ENCODE measurements around the gene GCNA. TPM values are rescaled to one million over a fixed set of nuclear protein-coding genes. Genes with fewer than 3 reads are reported as not detected.

GCNA gene
- 0.43 TPM for polyA plus RNA-seq (2013, experiment 1 of 4)
- 0.41 TPM for polyA plus RNA-seq (2013, experiment 2 of 4)
- polyA plus RNA-seq (2013, experiment 3 of 4) = 0.37 TPM
- 0.77 TPM for polyA plus RNA-seq (2013, experiment 4 of 4)

DNA sequence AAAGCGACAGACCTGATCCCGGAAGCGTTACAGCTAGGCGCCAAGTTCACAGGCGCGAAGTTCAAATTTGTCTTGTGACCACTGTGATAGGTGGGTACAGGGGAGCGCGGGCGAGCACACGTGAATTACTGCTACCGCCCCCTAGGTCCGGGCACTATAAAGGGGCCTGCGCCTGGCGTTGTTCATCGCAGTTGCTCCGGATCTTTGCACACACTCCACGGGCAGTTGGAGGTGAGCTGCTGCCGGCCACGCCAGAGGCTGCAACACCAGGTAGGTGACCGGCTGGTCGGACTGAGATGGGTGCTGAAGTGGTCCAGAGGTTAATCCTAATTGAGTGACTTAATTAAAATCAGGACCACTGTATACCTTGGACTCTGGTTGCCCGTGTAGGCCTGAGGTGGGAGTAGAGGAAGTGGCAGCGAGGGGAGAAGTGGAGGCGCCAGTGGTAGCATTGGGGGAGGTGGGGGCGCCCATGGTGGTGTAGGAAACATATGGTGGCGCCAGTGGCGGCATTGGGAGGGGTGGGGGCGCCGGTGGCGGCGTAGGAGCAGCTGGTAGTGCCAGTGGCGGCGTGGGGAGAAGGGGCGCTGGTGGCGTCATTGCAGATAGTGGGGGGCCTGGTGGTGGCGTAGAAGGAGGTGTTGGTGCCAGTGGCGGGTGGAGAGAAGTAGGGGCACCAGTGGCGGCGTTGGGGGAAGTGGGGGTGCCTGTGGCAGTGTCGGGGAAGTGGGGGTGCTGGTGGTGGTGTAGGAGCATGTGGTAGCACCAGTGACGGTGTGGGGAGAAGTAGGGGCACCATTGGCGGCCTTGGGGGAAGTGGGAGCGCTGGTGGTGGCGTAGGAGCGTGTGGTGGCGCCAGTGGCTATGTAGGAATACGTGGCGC lies at the start of gene GCNA:
Gene GCNA (plus strand): TSS at position 185 of the 883 bp plus-strand sequence. CDS start 2,385 bp downstream, outside the sequence.
- 97 to 98% methylated on average over 45 to 48 of the region's 48 CpGs for WGBS, 2 experiments
- H3K36me3 ChIP-seq (ENCODE audit: control insufficient read depth, insufficient read depth, low read length) = peaks cover 4% of the 10 kb centered on the region
- H3K4me3 ChIP-seq (ENCODE audit: insufficient read depth, low read depth, low read length) = no peak within 1 kb of the TSS

DNA sequence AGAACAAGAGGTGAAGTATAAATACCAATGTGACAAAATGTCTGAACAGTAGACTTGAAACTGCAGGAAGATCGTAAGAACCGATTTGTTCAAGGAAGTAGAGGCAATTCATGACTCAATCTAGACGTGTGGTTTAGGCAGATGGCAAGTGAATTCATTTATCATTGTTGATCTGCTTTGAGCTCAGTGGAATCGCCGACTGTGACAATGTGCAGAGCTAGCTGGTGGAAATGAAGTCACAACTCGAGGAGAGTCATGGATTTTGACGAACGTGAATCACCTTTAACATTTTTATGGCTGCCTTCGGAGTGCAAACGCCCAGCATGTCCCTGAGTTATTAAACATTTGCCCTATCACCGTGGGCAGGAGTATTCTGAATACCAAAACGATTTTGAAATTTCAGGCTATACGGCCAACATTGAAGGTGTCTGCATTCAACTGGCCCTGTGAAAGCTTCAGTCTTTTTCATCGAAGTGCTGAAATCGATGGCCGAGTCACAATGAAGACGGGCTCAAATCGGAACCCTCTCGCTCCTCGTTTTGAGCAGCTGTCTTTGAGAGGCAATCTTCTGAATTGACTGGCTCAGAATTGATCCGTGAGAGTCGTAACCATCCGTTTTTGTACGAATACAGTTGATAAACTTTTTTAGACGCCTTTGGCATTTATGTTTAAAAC lies 46.0 kb upstream of the GCNA start:
- Histone ChIP-seq H3K9me3 (ENCODE audit: control insufficient read depth, low read length) (no peaks in the 10 kb centered on the region), H3K36me3 (ENCODE audit: control insufficient read depth, insufficient read depth, low read length) (no peaks in the 10 kb centered on the region), H3K27ac (ENCODE audit: insufficient read depth, low read depth, low read length, poor library complexity, severe bottlenecking) (no peak overlapping the region), H3K27me3 (ENCODE audit: control insufficient read depth, insufficient read depth, low read length, poor library complexity, severe bottlenecking) (no peaks in the 10 kb centered on the region), H3K4me1 (ENCODE audit: control insufficient read depth, insufficient read depth, low read length) (no peaks in the 10 kb centered on the region), H3K4me3 (ENCODE audit: insufficient read depth, low read depth, low read length) (peak overlapping the region; percentile 76)
- 19 to 20% methylated on average over 25 of the region's 25 CpGs for WGBS, 2 experiments

More for the DNA sequence above, at the start of gene GCNA:
- Histone ChIP-seq H3K4me1 (ENCODE audit: control insufficient read depth, insufficient read depth, low read length) (no peaks in the 10 kb centered on the region), H3K27ac (ENCODE audit: insufficient read depth, low read depth, low read length, poor library complexity, severe bottlenecking) (no peak within 1 kb of the TSS), H3K9me3 (ENCODE audit: control insufficient read depth, low read length) (no peaks in the 10 kb centered on the region), H3K27me3 (ENCODE audit: control insufficient read depth, insufficient read depth, low read length, poor library complexity, severe bottlenecking) (no peaks in the 10 kb centered on the region)

DNA sequence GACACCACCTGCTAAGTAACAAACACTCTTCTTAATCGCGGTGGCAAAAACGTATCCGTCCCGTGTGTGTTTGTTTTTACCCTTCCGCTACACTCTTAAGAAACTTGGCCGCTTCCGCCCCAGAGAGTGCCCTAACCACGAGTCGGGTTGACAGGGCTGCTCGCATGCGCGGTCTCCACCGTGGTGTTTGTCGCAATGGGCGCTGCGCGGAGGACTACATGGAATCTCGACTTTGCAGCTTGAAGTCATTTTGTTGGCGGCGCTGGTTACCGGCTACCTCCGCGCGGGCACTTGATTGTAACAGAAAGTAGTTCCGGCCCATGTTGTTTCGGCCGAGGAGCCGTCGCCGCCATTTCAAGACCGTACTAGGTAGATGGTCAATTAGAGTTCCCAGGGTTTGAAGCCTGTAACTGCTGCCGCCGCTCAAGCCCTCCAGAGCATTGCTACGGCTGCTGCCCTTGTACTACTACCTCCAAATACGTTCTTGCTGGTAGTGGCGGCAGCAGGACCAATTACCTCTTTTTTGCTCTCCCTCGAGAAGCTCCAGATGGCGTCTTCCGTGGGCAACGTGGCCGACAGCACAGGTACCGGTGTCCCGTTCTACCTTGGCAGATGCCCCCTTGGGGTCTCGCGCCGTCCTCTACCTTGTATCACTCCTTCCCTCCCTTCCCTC lies 45.3 kb upstream of the GCNA start, which contains the start of gene OGT:
Gene OGT (plus strand): TSS at position 352 of the 673 bp plus-strand sequence. CDS start 196 bp downstream, at position 548.
- 0 to 1% methylated on average over 47 of the region's 47 CpGs for WGBS, 2 experiments
- Histone ChIP-seq H3K9me3 (ENCODE audit: control insufficient read depth, low read length) (no peaks in the 10 kb centered on the region), H3K27me3 (ENCODE audit: control insufficient read depth, insufficient read depth, low read length, poor library complexity, severe bottlenecking) (no peaks in the 10 kb centered on the region), H3K4me3 (ENCODE audit: insufficient read depth, low read depth, low read length) (peak within 1 kb of the TSS; percentile 76), H3K27ac (ENCODE audit: insufficient read depth, low read depth, low read length, poor library complexity, severe bottlenecking) (peak within 1 kb of the TSS; percentile 6), H3K36me3 (ENCODE audit: control insufficient read depth, insufficient read depth, low read length) (no peaks in the 10 kb centered on the region), H3K4me1 (ENCODE audit: control insufficient read depth, insufficient read depth, low read length) (no peaks in the 10 kb centered on the region)

DNA sequence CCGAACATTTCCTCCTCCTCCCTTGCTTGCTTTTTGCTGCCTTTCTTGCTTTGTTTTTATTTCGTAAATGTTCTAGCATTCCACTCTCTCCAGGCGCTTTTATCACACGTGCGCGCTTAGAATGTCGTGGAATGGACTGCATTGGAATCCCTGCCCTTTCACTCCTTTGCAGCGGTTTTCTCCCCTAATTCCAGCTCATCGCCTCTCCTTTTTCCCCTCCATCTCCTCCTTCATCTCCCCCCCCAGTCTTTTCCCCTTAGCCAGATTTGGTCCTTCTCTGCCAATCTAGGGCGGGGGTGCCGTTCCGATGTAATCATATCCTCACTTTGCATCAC lies 44.8 kb upstream of the GCNA start:
- no peaks in the 10 kb centered on the region for H3K36me3 ChIP-seq (ENCODE audit: control insufficient read depth, insufficient read depth, low read length)
- H3K27me3 ChIP-seq (ENCODE audit: control insufficient read depth, insufficient read depth, low read length, poor library complexity, severe bottlenecking) = no peaks in the 10 kb centered on the region
- peak overlapping the region; percentile 6 for H3K27ac ChIP-seq (ENCODE audit: insufficient read depth, low read depth, low read length, poor library complexity, severe bottlenecking)
- peak overlapping the region; percentile 76 for H3K4me3 ChIP-seq (ENCODE audit: insufficient read depth, low read depth, low read length)
- H3K9me3 ChIP-seq (ENCODE audit: control insufficient read depth, low read length) = no peaks in the 10 kb centered on the region
- no peaks in the 10 kb centered on the region for H3K4me1 ChIP-seq (ENCODE audit: control insufficient read depth, insufficient read depth, low read length)
- WGBS, 2 experiments = 0% methylated on average over 12 of the region's 12 CpGs

- H3K9me3 ChIP-seq (ENCODE audit: control insufficient read depth, low read length) = no peaks in the 10 kb centered on the region
- WGBS, 2 experiments = 0% methylated on average over 31 of the region's 31 CpGs
- peak overlapping the region; percentile 6 for H3K27ac ChIP-seq (ENCODE audit: insufficient read depth, low read depth, low read length, poor library complexity, severe bottlenecking)
- H3K27me3 ChIP-seq (ENCODE audit: control insufficient read depth, insufficient read depth, low read length, poor library complexity, severe bottlenecking) = no peaks in the 10 kb centered on the region
- no peaks in the 10 kb centered on the region for H3K4me1 ChIP-seq (ENCODE audit: control insufficient read depth, insufficient read depth, low read length)
- H3K36me3 ChIP-seq (ENCODE audit: control insufficient read depth, insufficient read depth, low read length) = no peaks in the 10 kb centered on the region
- peak overlapping the region; percentile 76 for H3K4me3 ChIP-seq (ENCODE audit: insufficient read depth, low read depth, low read length)
Observed at GRCh38 chrX:71533851-71534561, 44.2 kb upstream of the GCNA start.

DNA sequence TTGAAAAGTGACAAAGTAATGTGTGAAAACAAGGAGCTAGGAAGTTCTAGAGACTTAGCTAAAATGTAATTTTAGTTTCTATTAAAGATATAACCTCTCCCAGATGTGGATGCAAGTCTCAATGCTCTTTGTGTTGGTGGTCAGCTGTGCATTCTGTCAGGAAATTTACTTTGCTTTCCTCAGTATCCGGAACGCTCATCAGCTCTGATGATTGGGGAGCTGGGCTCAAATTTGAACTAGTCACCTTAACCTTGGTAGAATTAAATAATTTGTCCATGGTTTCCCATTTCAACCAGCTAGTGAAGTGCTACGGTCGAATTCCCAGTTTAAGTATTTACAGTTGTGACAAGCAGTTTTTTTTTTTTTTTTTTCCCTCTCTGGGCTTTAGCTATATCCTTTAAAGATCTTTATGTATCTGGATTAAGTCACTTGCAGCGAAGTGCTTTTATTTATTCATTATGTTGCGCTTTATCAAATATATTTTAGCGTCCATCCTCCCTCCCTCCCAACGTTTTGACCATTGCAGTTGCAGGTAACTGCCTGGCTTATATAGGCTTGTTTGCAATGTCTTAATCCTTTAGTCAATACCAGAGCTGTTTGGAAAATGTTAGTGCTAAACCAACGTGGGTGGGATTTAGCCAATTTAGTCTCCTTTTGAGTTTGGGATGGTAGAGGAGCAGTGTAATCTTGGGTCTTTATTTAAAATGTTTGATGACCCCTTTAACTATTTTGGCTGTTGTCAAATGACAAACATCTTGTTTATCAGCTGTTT lies 43.3 kb upstream of the GCNA start:
- WGBS, 2 experiments = 3 to 11% methylated on average over 3 to 8 of the region's 9 CpGs
- Histone ChIP-seq H3K9me3 (ENCODE audit: control insufficient read depth, low read length) (no peaks in the 10 kb centered on the region), H3K4me1 (ENCODE audit: control insufficient read depth, insufficient read depth, low read length) (no peaks in the 10 kb centered on the region), H3K36me3 (ENCODE audit: control insufficient read depth, insufficient read depth, low read length) (no peaks in the 10 kb centered on the region), H3K27ac (ENCODE audit: insufficient read depth, low read depth, low read length, poor library complexity, severe bottlenecking) (no peak overlapping the region), H3K4me3 (ENCODE audit: insufficient read depth, low read depth, low read length) (peak overlapping the region; percentile 76), H3K27me3 (ENCODE audit: control insufficient read depth, insufficient read depth, low read length, poor library complexity, severe bottlenecking) (no peaks in the 10 kb centered on the region)

- H3K27me3 ChIP-seq (ENCODE audit: control insufficient read depth, insufficient read depth, low read length, poor library complexity, severe bottlenecking) = no peaks in the 10 kb centered on the region
- WGBS, 2 experiments = 89 to 94% methylated on average over 4 to 5 of the region's 5 CpGs
- no peaks in the 10 kb centered on the region for H3K9me3 ChIP-seq (ENCODE audit: control insufficient read depth, low read length)
- no peaks in the 10 kb centered on the region for H3K4me1 ChIP-seq (ENCODE audit: control insufficient read depth, insufficient read depth, low read length)
- peaks cover 3% of the 10 kb centered on the region for H3K36me3 ChIP-seq (ENCODE audit: control insufficient read depth, insufficient read depth, low read length)
- H3K4me3 ChIP-seq (ENCODE audit: insufficient read depth, low read depth, low read length) = no peak overlapping the region
- H3K27ac ChIP-seq (ENCODE audit: insufficient read depth, low read depth, low read length, poor library complexity, severe bottlenecking) = no peak overlapping the region
Observed at GRCh38 chrX:71536285-71536684, 42.0 kb upstream of the GCNA start.

- WGBS, 2 experiments = 96 to 99% methylated on average over 8 to 9 of the region's 9 CpGs
- Histone ChIP-seq H3K36me3 (ENCODE audit: control insufficient read depth, insufficient read depth, low read length) (peaks cover 3% of the 10 kb centered on the region), H3K4me1 (ENCODE audit: control insufficient read depth, insufficient read depth, low read length) (no peaks in the 10 kb centered on the region), H3K4me3 (ENCODE audit: insufficient read depth, low read depth, low read length) (no peak overlapping the region), H3K27me3 (ENCODE audit: control insufficient read depth, insufficient read depth, low read length, poor library complexity, severe bottlenecking) (no peaks in the 10 kb centered on the region), H3K27ac (ENCODE audit: insufficient read depth, low read depth, low read length, poor library complexity, severe bottlenecking) (no peak overlapping the region), H3K9me3 (ENCODE audit: control insufficient read depth, low read length) (no peaks in the 10 kb centered on the region)
Observed at GRCh38 chrX:71537743-71538142, 40.5 kb upstream of the GCNA start.

DNA sequence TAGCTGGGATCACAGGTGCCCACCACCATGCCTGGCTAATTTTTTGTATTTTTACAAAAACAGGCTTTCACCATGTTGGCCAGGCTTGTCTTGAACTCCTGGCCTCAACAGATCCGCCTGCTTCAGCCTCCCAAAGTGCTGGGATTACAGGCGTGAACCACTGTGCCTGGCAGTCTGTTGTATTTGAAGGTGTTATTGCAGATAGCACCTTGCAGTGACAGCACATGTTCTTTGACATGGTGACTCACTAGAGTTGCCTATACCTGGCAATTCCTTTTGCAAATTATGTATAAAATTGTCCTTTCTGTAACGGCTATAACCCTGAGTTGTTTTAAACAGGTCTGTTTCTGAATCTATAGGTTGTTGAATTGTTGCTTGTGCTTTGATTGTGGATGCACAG lies 37.4 kb upstream of the GCNA start:
- Histone ChIP-seq H3K27me3 (ENCODE audit: control insufficient read depth, insufficient read depth, low read length, poor library complexity, severe bottlenecking) (no peaks in the 10 kb centered on the region), H3K4me3 (ENCODE audit: insufficient read depth, low read depth, low read length) (no peak overlapping the region), H3K9me3 (ENCODE audit: control insufficient read depth, low read length) (no peaks in the 10 kb centered on the region), H3K36me3 (ENCODE audit: control insufficient read depth, insufficient read depth, low read length) (peaks cover 3% of the 10 kb centered on the region), H3K4me1 (ENCODE audit: control insufficient read depth, insufficient read depth, low read length) (no peaks in the 10 kb centered on the region), H3K27ac (ENCODE audit: insufficient read depth, low read depth, low read length, poor library complexity, severe bottlenecking) (no peak overlapping the region)
- 91 to 94% methylated on average over 3 of the region's 3 CpGs for whole genome bisulfite sequencing, 2 experiments
